Measurements from ENCODE around the gene NOVA2.

- TF ChIP-seq, protein P1, sequence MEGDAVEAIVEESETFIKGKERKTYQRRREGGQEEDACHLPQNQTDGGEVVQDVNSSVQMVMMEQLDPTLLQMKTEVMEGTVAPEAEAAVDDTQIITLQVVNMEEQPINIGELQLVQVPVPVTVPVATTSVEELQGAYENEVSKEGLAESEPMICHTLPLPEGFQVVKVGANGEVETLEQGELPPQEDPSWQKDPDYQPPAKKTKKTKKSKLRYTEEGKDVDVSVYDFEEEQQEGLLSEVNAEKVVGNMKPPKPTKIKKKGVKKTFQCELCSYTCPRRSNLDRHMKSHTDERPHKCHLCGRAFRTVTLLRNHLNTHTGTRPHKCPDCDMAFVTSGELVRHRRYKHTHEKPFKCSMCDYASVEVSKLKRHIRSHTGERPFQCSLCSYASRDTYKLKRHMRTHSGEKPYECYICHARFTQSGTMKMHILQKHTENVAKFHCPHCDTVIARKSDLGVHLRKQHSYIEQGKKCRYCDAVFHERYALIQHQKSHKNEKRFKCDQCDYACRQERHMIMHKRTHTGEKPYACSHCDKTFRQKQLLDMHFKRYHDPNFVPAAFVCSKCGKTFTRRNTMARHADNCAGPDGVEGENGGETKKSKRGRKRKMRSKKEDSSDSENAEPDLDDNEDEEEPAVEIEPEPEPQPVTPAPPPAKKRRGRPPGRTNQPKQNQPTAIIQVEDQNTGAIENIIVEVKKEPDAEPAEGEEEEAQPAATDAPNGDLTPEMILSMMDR (conservative IDR thresholded peaks at IDR 0.05; ENCODE audit: low read depth, low read length): no peak
- TF ChIP-seq EZH2 (IDR thresholded peaks at IDR 0.05; ENCODE audit: low read length, unreplicated experiment): no peak
- no peak for TF ChIP-seq EZH2phosphoT487 (IDR thresholded peaks at IDR 0.05; ENCODE audit: borderline replicate concordance, low read length)
Observed at GRCh38 chr19:45938733-45939319, 34.8 kb downstream of the NOVA2 start.
